Left colon (tissue), 2 donors: ENCODE results near the gene SMCO2. TPM values are rescaled to one million over a fixed set of nuclear protein-coding genes. Genes with fewer than 3 reads are reported as not detected.
A peak's percentile ranks its signal among the peaks of the same experiment; 100 is the strongest.

Experiments
- ATAC-seq: fragments of 200-7000 bp; cut with Tn5 transposase; one replicate; pipeline ENCODE4 v1.9.1; 2020; ENCODE audit warnings: mild to moderate bottlenecking, moderate library complexity
- DNase-seq, 2 donors: peaks; one replicate each; pipeline ENCODE4 v3.0.0-alpha.2; 2020
- intact Hi-C, 2 donors: fragments of 100-400 bp; cut with DNase I in 1 of 2; cut with micrococcal nuclease in 1 of 2; formaldehyde crosslinking; loops; one replicate each; pipeline versions ENCODE4 v1.11.2 to v1.14.0; 2022; cut with DNase I, micrococcal nuclease
- total RNA-seq, 2 donors: library from RNA; stranded (reverse); fragmentation: NEBNext Ultra II Directional; extraction: Animal tissue kit (Norgen Biotek cat#: 25700); gene quantifications; one replicate each; pipeline ENCODE4 v1.2.1, GENCODE V29; 2021
- donor health status: DM: no; HTN: no; CAD: no.
- donor health status: DM: yes; HTN: yes; CAD: no.

Gene SMCO2
- total RNA-seq, 2 donors from 2014 or later, result not detected

DNA sequence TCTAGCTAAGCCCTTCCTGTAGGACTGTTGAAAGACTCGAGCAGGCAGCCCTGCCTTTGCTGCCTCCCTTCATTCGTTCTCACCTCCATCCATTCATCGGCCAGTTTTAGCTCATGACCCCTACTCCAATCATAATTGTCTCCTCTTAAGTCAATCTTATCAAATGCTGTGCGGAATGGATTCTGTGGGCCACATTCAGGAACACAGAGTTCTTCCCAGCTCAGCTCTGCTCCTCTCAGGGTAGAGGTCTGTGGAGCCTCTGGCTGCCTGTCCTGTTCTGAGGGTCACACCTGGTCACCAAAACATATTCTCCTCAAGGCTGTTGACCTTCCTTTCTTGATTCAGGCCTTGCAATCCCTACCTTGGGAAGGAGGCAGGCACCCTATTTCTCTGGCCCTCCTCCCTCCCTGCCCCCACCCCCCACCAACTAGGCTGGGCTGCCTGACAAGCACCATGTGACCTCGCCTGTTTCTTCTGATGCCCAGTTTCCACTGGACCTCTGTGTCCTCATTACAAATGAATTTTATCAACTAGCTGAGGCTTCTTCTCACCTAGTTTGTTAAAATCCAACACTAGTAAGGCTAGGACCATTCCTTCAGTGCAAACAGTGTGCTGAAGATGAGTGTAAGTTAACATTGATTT, 3.5 kb downstream of the SMCO2 start:
- no peak for ATAC-seq

GRCh38 chr12:27451036-27451825, 4.7 kb downstream of the SMCO2 start:
- DNase-seq (no peak), ATAC-seq (no peak)
- intact Hi-C loops, result no loop called here

More for the DNA sequence above, 3.5 kb downstream of the SMCO2 start:
- intact Hi-C loops, result no loop called here
- DNase-seq, result no peak

DNA sequence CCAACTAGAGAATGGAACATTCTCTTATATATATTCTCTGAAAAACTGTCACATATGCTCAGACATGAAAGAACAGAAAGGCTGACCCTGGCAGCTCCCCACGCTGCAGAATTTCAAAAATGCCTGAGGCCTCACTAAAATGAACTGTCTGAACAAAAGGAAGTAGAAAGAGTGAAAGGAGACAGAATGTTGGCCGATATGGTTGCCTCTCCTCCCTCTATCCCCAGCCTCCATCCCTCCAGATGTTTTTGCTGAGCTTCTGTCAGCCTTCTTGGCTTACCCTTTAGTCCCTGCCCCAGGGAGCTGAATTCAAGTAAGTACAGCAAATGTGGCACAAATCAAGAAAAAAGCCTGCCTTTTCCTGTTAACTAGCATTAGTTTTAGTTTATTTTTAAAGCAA, 6.9 kb downstream of the SMCO2 start:
- no peak for DNase-seq
- no peak for ATAC-seq
- intact Hi-C loops, result no loop called here

- ATAC-seq, result no peak
- intact Hi-C loops, result no loop called here
Measured at GRCh38 chr12:27455589-27455988, 9.1 kb downstream of the SMCO2 start.

DNA sequence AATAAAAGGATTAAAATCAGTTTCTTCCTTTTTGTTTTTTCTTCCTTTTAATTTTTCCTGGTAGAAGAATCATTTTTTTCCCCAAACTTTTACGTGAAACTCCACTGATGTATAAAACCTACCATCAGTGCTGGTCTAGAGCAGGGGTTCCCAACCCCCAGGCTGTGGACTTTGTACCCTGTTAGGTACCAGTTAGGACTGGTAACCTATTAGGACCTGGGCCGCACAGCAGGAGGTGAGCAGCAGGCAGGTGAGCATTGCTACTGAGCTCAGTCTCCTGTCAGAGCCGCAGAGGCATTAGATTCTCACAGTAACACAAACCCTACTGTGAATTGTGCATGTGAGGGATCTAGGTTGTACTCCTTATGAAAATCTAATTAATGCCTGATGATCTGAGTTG, 10.1 kb downstream of the SMCO2 start:
- no peak for ATAC-seq
- DNase-seq, result no peak
- intact Hi-C loops, result no loop called here

More at GRCh38 chr12:27455589-27455988, 9.1 kb downstream of the SMCO2 start:
- no peak for DNase-seq

- intact Hi-C loops, result no loop called here
- peak in 1 of 2 donors; percentile 18 for DNase-seq
- ATAC-seq, result peak; percentile 96
Measured at GRCh38 chr12:27460471-27460978, 14.0 kb downstream of the SMCO2 start.

- DNase-seq (no peak), ATAC-seq (no peak)
- intact Hi-C loops, result no loop called here
Measured at GRCh38 chr12:27462151-27462694, 15.7 kb downstream of the SMCO2 start.

GRCh38 chr12:27462851-27463250, 16.3 kb downstream of the SMCO2 start:
- no peak for ATAC-seq
- DNase-seq, result no peak
- intact Hi-C loops, result no loop called here

DNA sequence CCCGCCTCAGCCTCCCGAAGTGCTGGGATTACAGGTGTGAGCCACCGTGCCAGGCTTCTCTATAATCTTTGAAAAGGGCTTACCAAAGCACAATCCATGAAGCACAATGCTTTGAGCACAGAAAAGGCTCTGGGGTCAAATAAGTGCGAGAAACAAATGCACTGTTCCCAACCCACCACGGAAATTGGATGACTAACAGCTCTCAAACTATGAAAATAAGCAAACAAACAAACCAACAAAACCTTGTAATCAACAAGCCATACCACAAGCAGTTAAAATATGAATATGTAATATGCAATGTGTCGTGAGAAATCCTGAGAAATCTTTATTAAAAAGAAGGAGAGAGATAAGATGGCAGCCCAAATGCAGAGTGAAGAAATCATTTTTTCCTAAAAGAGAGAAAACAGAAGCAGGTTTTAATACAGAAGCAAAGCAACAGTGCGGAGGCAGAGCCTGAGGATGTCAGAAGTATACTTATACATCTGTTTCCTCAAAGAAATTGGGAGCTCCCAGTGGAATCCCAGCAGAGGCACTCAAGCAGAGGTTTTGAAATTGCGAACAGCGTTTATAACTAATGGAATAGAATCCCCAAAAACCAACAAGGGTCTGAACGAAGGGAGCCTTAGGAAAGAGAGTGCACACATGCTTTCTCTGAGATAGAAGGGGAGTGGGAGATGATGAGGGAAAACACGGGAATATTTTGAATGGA, 17.1 kb downstream of the SMCO2 start:
- no peak for ATAC-seq

GRCh38 chr12:27464220-27464554, 17.7 kb downstream of the SMCO2 start:
- ATAC-seq (no peak), DNase-seq (peak; percentile 26 to 34)
- intact Hi-C loops, result no loop called here

More for the DNA sequence above, 17.1 kb downstream of the SMCO2 start:
- DNase-seq, result no peak
- intact Hi-C loops, result no loop called here

GRCh38 chr12:27467641-27468040, 21.1 kb downstream of the SMCO2 start:
- intact Hi-C loops, result no loop called here
- DNase-seq (no peak), ATAC-seq (no peak)

DNA sequence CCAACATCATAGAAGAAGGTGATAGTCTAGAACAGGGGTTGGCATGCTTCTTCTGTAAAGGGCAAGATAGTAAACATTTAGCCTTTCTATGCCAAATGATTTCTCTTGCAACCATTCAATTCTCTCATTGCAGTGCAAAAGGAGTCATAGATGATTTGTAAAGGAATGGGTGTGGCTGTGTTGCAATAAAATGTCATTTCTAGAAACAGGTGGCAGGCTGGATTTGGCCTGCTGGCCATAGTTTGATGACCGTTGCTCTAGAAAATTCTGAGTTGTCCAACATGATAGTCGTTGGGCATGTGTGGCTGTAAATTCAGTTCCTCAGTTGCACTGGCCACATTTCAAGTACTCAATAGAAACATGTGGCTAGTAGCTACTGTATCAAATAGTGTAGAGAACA, 21.7 kb downstream of the SMCO2 start:
- ATAC-seq (peak; percentile 77), DNase-seq (no peak)
- intact Hi-C loops, result no loop called here

GRCh38 chr12:27469176-27469736, 22.7 kb downstream of the SMCO2 start:
- ATAC-seq (peak; percentile 37), DNase-seq (no peak)
- intact Hi-C loops, result no loop called here

GRCh38 chr12:27472604-27473003, 26.1 kb downstream of the SMCO2 start:
- DNase-seq, result no peak
- intact Hi-C loops, result no loop called here
- no peak for ATAC-seq

- ATAC-seq, result no peak
- intact Hi-C loops, result no loop called here
- DNase-seq, result no peak
Measured at GRCh38 chr12:27474344-27474743, 27.8 kb downstream of the SMCO2 start.

DNA sequence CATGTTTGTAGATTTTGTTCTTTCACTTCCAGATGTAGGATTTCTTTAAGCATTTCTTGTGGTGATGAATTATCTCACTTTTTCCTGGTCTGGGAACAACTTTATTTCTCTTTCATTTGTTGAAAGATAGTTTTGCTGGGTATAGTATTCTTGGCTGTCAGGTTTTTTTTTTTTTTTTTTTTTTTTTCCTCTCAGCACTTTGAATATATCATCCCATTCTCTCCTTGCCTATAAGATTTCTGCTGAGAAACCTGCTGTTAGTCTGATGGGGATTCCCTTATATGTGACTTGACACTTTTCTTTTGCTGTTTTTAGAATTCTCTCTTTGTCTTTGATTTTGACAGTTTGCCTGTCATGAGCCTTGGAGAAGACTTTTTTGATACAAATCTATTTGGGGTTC, 30.5 kb downstream of the SMCO2 start:
- ATAC-seq (no peak), DNase-seq (no peak)
- intact Hi-C loops, result no loop called here

GRCh38 chr12:27478949-27479348, 32.4 kb downstream of the SMCO2 start:
- ATAC-seq (no peak), DNase-seq (no peak)
- intact Hi-C loops, result no loop called here

DNA sequence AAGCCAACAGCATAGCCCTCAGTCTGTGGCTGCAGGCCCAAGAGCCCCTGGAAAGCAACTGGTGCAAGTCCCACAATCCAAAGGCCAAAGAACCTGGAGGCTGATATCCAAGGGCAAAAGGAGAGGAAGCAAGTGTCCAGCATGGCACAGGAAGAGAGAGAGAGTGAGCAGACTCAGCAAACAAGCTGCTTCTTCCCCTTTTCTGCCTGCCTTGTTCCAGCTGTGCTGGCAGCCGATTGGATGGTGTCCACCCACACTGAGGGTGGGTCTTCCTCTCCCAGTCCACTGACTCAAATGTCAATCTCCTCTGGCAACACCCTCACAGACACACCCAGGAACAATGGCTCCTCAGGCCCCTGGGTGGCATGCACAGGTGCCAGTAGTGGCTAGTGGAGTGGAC, 33.5 kb downstream of the SMCO2 start:
- DNase-seq (no peak), ATAC-seq (no peak)
- intact Hi-C loops, result no loop called here

GRCh38 chr12:27486961-27487360, 40.4 kb downstream of the SMCO2 start:
- intact Hi-C loops, result no loop called here
- no peak for DNase-seq
- ATAC-seq, result no peak
